Lung (tissue), 12 donors: ENCODE data around the gene CASKIN2. TPM values are rescaled to one million over a fixed set of nuclear protein-coding genes. Genes with fewer than 3 reads are reported as not detected.

Source experiments
- ATAC-seq: fragments of 200-7000 bp; cut with Tn5 transposase; one replicate; pipeline ENCODE4 v1.9.1; 2020; ENCODE audit warnings: moderate number of reproducible peaks; ENCODE audit not compliant: insufficient read depth, low FRiP score
- DNase-seq, 3 donors: peaks; one replicate each; pipeline ENCODE4 v3.0.0-alpha.2; 2013 to 2017
- H3K27ac ChIP-seq, 2 donors: one replicate each; pipeline ENCODE4 v1.5.1; 2013; ENCODE audit warnings: mild to moderate bottlenecking in 2 of 2, moderate library complexity in 2 of 2, control low read depth in 1 of 2, inconsistent platforms in 1 of 2, low read depth in 1 of 2, low read length in 1 of 2
- H3K27me3 ChIP-seq, 3 donors: one replicate each; pipeline ENCODE4 v1.5.1; 2013; ENCODE audit warnings: low read length in 2 of 3; ENCODE audit not compliant: control insufficient read depth in 3 of 3, insufficient read depth in 3 of 3
- H3K36me3 ChIP-seq, 4 donors: one replicate each; pipeline ENCODE4 v1.5.1; 2013; ENCODE audit warnings: low read length in 4 of 4, mild to moderate bottlenecking in 1 of 4, moderate library complexity in 1 of 4; ENCODE audit not compliant: control insufficient read depth in 4 of 4, insufficient read depth in 4 of 4
- H3K4me1 ChIP-seq, 5 donors: one replicate each; pipeline ENCODE4 v1.5.1; 2013; ENCODE audit warnings: low read length in 5 of 5, mild to moderate bottlenecking in 2 of 5, moderate library complexity in 1 of 5; ENCODE audit not compliant: control insufficient read depth in 5 of 5, insufficient read depth in 5 of 5
- H3K4me3 ChIP-seq: one replicate; pipeline ENCODE4 v1.5.1; 2013; ENCODE audit warnings: mild to moderate bottlenecking, control low read depth, moderate library complexity
- H3K9ac ChIP-seq, 2 donors: one replicate each; pipeline ENCODE4 v1.5.1; 2013; ENCODE audit warnings: low read length in 2 of 2, control low read depth in 1 of 2; ENCODE audit not compliant: insufficient read depth in 1 of 2
- H3K9me3 ChIP-seq, 4 donors: one replicate each; pipeline ENCODE4 v1.5.1; 2013; ENCODE audit warnings: low read length in 3 of 4, mild to moderate bottlenecking in 1 of 4, moderate library complexity in 1 of 4; ENCODE audit not compliant: control insufficient read depth in 4 of 4, insufficient read depth in 3 of 4
- CTCF ChIP-seq: IDR thresholded peaks from 2 replicates; pipeline ENCODE4 v1.5.1; 2012; ENCODE audit warnings: mild to moderate bottlenecking; ENCODE audit errors: control extremely low read depth, extremely low read depth
- WGBS, 2 donors: extraction: QIAGEN DNeasy Blood & Tissue Kit; methylation state at CpG; one replicate each; pipeline ENCODE4 v1.1.7; 2013; 5-methylcytosine and 5-hydroxymethylcytosine counted together
- polyA plus RNA-seq, 2 donors: library from polyadenylated mRNA; stranded (reverse); fragments of 200-250 nt; gene quantifications; one replicate each; pipeline ENCODE4 v1.2.1, GENCODE V29; 2013
- total RNA-seq, 2 donors: library from RNA; depleted of rRNA in 1 of 2; stranded (reverse); fragments of >200 nt in 1 of 2; gene quantifications; one replicate each; pipeline ENCODE4 v1.2.1, GENCODE V29; 2014 to 2021
- donor health status: control.
- donor health status: control.
- donor health status: Bipolar disorder and iron deficiency.
- donor health status: healthy.
- donor health status: DM: yes; HTN: yes; CAD: no.

The CASKIN2 gene
- total and polyA plus RNA-seq, 4 donors, result 22.3 to 81.5 (median 35.1) TPM

- H3K9me3 ChIP-seq, result no peaks in the 10 kb centered on the region
- H3K27ac ChIP-seq, result peak overlapping the region in 1 of 2 donors; percentile 88
- H3K4me3 ChIP-seq, result no peak overlapping the region
- DNase-seq, result no peak
- no peak for ATAC-seq
- no peak for TF ChIP-seq CTCF
- 82 to 86% methylated on average over 14 of the region's 14 CpGs for WGBS, 2 donors
- H3K9ac ChIP-seq, result no peak overlapping the region
- H3K36me3 ChIP-seq, result peaks cover 0 to 6% (median 3%) of the 10 kb centered on the region in 4 donors
- no peaks in the 10 kb centered on the region for H3K27me3 ChIP-seq
- peaks cover 0 to 40% (median 3%) of the 10 kb centered on the region in 5 donors for H3K4me1 ChIP-seq
Observed at GRCh38 chr17:75486151-75486550, 29.2 kb downstream of the CASKIN2 start.

- DNase-seq (no peak), ATAC-seq (no peak)
- 95% methylated on average over 10 to 12 of the region's 12 CpGs for WGBS, 2 donors
- no peak overlapping the region for H3K9ac ChIP-seq
- no peak overlapping the region for H3K4me3 ChIP-seq
- no peak for TF ChIP-seq CTCF
- H3K27me3 ChIP-seq, result no peaks in the 10 kb centered on the region
- H3K27ac ChIP-seq, result peak overlapping the region in 1 of 2 donors; percentile 12
- peaks cover 0 to 35% (median 4%) of the 10 kb centered on the region in 5 donors for H3K4me1 ChIP-seq
- H3K9me3 ChIP-seq, result no peaks in the 10 kb centered on the region
- peaks cover 0 to 6% (median 1%) of the 10 kb centered on the region in 4 donors for H3K36me3 ChIP-seq
Observed at GRCh38 chr17:75485688-75486087, 29.6 kb downstream of the CASKIN2 start.

GRCh38 chr17:75482098-75482942, 33.0 kb downstream of the CASKIN2 start:
- H3K9ac ChIP-seq, result peak overlapping the region in 1 of 2 donors; percentile 4
- WGBS, 2 donors, result 79 to 80% methylated on average over 16 of the region's 16 CpGs
- peaks cover under 1 to 19% (median 2%) of the 10 kb centered on the region in 5 donors for H3K4me1 ChIP-seq

More at GRCh38 chr17:75482098-75482942, 33.0 kb downstream of the CASKIN2 start:
- Histone ChIP-seq H3K27ac (no peak overlapping the region), H3K9me3 (no peaks in the 10 kb centered on the region), H3K4me3 (no peak overlapping the region), H3K27me3 (no peaks in the 10 kb centered on the region), H3K36me3 (peaks cover 0 to 3% (median 0%) of the 10 kb centered on the region in 4 donors)
- ATAC-seq (no peak), DNase-seq (no peak)
- TF ChIP-seq CTCF, result no peak
